Endometrium (tissue), 2 donors: ENCODE data around the gene CRY2.
"Not testable (repeated sequence)": the region's sequence is repeated elsewhere in the genome, so short reads cannot be mapped to it uniquely, and the experiment has no call there.

Source experiments
- FAIRE-seq: peaks from 2 replicates; lab custom pipeline; 2012; peaks lifted over from hg19 to GRCh38; lab: Jason Lieb, UNC
- donor health status: control.
- donor health status: control.

The CRY2 gene

DNA sequence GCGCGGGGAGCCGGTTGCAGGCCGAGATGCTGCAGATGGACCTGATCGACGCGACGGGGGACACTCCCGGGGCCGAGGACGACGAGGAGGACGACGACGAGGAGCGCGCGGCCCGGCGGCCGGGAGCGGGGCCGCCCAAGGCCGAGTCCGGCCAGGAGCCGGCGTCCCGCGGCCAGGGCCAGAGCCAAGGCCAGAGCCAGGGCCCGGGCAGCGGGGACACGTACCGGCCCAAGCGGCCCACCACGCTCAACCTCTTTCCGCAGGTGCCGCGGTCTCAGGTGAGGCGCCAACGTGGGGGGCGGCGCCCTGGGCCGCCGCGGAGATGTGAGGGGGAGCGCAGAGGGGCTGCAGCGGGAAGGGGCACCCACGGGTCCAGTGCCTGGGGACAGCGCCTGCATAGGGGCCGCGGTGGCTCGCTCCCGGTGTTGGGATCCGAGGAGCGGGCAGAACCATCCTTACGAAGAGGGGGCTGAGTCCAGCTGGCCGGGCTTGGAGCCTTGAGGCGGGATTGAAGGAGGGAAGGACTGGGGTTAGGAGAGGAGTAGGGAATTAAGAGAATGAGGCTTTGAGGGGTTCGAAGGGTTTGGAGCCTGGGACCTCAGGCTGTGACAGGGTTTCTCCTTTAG lies 53.0 kb downstream of the CRY2 start:
- not testable (repeated sequence) for FAIRE-seq

DNA sequence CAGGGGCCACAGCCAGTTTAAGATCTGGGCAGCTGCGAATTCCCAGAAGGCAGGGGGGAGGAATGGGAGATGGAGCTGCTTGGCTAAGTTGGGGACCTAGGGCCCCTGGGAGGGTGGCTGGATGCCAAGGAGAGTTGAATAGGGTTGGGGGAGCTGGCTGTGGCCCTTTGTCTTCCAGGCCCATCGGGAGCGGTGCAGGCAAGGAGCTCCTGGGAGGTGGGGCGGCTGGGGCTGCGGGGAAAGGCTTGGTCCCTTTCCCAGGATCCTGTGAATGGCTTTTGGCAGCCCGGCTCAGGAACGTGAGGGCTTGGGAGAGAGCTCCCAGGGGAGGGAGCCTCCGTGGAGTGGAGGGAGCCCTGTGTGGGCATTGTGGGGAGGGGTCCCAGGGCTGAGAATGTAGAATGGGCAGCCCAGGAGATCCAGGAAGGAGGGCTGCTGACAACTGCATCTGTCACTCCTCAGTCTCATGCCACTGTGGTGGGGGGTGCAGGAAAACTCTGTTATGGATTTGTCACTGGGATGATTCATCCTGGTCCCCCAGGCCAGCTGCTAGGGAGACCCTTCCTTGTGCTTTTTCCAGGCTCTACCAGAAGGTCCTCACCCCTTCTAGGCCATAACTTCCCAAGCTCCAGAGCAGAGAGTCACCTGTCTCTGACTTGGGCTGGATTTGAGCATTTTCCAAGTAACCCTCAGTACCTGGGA lies 53.8 kb downstream of the CRY2 start:
- no peak for FAIRE-seq

DNA sequence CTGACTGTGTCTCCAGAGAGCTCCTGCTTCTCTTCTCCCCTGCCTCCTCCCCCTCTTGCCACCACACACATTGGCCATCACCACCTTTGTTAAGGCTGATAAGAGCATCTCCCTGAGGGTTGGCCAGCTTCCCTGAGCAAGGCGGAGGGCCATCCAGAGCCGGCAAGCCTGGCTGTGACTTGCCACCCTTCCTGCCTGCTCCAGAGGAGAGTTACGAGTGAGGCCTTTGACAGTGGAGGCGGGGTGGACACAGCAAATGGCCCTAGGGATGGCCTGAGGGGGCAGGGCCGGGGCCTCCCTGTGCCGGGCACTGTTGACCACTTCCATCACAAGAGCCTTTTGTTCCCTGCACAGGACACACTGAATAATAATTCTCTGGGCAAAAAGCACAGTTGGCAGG lies 54.4 kb downstream of the CRY2 start:
- no peak for FAIRE-seq

DNA sequence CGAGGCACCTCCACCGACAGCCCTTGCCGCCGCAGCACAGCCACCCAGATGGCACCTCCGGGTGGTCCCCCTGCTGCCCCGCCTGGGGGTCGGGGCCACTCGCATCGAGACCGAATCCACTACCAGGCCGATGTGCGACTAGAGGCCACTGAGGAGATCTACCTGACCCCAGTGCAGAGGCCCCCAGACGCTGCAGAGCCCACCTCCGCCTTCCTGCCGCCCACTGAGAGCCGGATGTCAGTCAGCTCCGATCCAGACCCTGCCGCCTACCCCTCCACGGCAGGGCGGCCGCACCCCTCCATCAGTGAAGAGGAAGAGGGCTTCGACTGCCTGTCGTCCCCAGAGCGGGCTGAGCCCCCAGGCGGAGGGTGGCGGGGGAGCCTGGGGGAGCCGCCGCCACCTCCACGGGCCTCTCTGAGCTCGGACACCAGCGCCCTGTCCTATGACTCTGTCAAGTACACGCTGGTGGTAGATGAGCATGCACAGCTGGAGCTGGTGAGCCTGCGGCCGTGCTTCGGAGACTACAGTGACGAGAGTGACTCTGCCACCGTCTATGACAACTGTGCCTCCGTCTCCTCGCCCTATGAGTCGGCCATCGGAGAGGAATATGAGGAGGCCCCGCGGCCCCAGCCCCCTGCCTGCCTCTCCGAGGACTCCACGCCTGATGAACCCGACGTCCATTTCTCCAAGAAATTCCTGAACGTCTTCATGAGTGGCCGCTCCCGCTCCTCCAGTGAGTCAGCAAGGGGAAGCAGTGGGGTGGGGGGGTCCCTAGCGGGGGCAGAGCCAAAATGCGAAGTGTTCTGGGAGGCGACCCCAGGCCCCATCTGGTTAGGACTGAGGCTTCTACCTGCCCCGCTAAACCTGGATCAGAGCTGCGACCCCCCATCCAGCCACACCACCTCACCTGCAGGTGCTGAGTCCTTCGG lies 55.4 kb downstream of the CRY2 start:
- FAIRE-seq: no peak

DNA sequence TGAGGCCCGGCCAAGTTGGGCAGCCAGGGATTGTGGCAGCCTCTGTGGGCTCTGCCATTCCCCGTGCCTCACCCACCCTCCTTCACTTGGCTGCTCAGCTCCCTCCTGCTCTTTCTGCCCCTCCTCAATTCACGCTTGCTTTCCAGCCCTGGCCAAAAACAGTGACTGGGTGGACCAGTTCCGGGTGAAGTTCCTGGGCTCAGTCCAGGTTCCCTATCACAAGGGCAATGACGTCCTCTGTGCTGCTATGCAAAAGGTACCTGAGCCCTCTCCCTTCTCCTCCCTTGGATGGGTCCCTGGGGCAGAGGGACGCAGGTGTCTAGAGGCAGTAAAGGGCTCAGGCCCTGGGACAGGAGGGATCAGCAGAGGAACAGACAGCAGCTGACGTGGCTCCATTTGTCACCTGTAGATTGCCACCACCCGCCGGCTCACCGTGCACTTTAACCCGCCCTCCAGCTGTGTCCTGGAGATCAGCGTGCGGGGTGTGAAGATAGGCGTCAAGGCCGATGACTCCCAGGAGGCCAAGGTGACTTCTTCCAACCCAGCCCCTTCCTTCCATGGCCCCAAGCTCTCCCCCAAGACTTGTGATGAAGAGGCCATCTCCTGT lies 57.1 kb downstream of the CRY2 start:
- no peak for FAIRE-seq

DNA sequence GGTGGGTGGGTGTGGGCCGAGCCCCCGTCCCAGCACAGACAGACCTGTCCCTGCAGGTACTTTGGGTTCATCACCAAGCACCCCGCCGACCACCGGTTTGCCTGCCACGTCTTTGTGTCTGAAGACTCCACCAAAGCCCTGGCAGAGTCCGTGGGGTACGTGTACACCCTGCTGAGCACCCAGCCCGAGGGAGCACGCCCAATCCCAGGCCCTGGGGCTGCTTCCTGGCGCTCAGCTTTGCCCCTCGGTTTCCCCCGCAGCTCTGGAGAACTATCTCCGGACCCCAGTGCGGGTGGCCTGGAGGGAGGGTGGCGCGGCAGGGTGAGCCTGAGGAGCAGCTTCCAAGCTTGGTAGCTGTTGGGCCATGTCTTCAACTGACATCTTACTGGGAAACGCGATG lies 57.8 kb downstream of the CRY2 start:
- no peak for FAIRE-seq

DNA sequence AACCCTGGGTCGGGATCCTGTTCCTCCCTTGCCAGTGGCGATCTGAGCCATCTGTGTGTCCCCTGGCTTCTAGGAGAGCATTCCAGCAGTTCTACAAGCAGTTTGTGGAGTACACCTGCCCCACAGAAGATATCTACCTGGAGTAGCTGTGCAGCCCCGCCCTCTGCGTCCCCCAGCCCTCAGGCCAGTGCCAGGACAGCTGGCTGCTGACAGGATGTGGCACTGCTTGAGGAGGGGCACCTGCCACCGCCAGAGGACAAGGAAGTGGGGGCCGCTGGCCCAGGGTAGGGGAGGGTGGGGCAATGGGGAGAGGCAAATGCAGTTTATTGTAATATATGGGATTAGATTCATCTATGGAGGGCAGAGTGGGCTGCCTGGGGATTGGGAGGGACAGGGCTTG lies 58.3 kb downstream of the CRY2 start:
- not testable (repeated sequence) for FAIRE-seq

DNA sequence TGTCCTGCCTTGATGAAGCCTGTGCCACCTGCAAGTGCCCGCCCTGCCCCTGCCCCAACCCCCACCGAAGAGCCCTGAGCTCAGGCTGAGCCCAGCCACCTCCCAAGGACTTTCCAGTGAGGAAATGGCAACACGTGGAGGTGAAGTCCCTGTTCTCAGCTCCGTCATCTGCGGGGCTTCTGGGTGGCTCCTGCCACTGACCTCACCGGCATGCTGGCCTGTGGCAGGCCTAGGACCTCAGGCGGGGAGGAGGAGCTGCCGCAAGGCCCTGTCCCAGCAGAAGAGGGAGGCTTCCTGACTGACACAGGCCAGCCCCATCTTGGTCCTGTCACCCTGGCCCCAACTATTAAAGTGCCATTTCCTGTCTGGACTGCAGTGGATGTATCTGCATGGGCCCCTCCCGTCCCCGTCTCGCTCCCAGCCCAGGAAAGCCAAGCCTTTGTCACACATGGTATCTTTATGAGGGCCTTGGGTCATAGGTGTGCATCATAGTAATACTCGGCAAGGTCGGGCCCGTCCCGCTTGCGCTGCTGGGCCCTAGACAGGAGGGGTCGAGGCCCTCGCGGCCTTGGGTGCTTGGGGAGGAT lies 58.9 kb downstream of the CRY2 start:
- FAIRE-seq: no peak

DNA sequence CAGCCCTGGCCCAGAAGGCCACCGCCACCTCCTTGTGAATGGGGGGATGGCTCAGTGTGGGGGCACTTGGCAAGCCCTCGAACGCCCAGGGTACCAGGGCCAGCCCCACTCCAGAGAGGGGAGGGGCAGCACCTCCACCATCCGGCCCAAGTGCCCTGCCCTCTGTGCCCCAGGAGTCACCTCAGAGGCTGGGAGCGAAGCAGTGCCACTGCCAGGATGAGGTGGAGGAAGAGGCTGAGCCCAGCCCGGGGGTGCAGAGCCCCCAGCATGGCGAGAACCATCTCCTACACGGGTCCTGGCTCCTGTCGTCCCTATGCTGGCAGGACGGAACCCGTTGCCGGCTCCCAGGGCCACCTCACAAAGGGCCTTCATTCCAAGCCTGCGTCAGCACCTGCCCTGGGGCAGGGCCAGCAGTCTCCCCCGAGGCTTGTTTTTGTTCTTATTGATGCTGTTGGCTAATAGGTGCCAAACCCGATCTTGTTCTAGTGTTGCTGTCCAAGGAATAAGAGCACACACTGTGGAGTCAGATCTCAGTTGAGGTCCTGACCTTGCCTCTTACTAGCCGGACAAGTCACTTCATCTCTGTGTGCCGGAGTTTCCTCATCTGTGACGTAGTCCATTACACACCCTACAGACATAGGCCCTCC lies 59.8 kb downstream of the CRY2 start, which contains the start of gene FREY1:
Gene FREY1 (minus strand): TSS at position 307 of the 647 bp plus-strand sequence. CDS start 26 bp downstream, at position 281.
- no peak for FAIRE-seq

DNA sequence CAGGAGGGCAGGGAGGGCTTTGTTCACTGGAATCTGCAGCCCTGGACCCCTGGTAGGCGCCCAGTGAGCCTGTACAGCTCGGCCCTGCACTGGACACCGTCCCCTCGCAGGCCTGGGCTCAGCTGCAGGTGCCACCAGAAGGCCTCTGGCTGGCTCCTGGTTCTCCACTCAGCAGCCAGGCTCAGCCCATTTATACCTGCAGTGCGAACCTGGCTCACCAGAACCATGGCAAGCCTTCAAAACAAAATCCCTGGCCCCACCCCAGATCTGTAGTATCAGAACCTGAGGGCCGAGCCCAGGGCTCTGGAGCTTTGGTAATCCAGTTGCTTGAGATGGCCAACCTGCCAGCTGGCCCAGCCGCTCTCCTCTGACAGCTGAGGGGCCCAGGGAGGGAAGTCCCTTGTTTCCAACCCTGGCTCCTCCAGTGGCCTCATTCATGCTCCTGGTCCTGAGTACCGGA lies 60.7 kb downstream of the CRY2 start:
- FAIRE-seq: no peak

DNA sequence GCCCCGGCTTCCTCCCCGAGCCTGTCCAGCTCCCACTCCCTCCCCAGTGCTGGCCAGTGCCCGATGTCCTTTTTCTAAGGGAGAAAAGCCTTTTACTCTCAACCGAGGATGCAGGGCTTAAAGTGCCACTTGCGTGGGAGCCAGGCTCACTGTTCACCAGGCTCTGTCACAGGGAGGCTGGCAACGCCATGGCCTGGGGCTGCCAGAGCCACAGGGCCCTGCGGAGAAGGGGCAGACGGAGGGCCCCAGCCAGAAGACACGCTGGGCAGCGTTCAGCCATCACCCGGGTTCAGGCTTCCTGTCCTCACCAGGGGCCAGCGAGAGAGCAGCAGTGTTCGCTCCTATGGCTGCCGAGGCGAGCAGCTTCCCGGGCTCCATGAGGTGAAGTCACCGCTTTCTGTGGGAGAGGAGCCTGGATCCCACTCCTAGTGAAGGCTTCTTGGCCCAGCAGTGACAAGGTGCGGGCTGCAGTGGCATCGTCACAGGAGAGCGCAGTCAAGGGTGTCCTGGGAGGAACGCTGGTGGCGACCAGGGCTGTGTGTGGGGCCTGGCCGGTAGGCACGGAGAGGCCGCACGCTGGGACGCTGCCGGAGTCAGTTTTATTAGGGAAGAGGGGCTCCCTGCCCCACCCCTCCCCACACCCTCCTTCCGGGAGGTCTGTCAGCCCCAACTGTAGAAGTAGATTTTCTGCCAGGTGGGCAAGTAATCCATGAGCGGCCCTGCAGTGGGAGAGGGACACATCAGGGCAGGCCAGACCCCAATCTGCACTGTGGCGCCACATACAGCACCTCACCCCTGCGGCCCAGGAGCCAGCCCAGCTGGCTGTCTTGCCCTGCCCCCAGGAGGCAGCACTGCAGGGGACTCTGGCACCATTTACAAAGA lies 62.6 kb downstream of the CRY2 start:
- no peak for FAIRE-seq

DNA sequence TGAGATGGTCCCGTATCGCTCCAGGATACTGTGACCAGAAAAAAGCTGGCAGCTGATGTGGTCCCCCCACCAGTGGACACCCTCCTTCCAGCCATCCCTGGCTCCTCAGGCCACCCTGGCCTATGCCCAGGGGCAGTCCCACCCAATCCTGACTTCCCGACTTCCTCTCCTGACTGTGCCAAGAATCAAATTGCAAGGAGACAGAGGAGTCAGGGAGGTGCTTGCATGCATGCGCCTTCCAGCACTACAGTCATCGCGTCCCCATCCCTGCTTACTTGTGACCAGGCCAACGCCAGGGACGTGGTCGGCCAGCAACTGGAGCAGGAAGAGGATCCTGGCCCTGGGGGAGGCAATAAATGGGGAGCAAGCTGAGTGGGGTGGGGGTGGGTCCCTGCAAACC lies 63.3 kb downstream of the CRY2 start:
- FAIRE-seq: no peak

DNA sequence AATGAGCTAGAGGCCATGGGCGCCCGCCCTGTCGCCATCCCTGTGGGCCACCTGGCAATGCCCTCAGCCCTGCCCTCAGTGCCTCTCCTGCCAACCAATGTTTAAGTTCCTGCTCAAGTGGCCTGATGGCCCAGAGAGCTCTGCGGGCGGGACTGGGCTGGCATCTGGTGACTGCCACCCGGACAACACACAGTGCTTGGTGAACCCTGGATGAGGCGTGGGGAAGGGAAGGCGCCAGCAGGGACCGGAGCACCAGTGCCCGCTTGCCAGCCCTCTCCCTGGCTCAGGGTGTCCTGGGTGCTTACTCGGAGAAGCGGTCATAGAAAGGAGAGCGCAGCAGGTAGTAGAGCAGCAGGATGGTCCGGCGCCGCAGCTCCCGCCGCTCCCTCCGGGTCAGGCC lies 66.2 kb downstream of the CRY2 start:
- no peak for FAIRE-seq

DNA sequence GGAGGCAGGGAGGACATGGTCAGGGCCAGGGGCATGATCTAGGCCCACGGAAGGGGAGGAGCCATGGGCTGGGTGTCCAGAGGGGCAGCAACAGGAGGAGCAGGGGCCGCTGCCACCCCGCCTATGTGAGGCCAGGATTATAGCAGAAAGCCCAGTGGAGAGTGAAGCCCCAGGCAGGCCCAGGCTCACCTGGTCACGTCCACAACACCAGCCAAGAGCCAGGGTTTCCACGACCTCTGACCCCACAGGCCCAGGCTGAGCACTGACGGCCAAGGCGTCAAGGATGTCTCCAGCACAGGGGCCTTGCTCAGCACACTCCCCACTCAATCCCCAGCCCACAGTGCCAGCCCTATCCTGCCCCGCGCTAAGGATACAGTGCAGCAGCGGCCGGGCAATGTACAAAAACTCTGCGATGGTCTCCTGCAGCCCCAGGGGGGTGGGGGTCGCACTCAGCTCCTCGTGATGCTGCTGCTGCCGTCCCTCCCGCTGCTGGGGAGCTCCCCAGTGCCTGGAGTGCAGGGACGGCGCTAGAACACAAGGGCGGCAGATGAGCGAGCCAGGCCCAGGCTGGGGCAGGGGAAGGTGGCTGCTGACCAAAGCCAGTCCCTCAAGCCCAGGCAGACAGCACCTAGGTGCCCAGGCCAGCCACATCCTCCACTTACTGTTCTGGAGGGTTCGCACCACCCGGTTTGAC lies 66.8 kb downstream of the CRY2 start:
- no peak for FAIRE-seq

DNA sequence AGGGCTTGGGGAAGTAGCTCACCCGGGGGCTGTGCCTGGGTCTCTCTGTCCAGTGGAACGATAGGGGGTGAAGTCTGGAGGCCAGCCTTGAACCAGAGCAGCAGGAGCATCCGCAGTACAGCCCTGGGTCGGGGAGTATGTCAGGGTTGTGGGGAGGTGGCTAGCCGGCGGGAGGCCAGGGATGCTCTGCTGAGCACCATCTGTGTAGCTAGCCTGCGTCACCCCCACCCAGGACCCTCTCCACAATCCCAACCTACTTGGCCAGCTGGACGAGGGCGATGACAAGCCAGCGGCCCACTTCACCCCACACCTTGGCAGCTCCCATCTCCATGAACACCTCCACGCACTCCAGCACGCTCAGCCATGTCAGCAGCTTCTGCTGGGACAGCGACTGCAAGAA lies 68.2 kb downstream of the CRY2 start:
- no peak for FAIRE-seq

DNA sequence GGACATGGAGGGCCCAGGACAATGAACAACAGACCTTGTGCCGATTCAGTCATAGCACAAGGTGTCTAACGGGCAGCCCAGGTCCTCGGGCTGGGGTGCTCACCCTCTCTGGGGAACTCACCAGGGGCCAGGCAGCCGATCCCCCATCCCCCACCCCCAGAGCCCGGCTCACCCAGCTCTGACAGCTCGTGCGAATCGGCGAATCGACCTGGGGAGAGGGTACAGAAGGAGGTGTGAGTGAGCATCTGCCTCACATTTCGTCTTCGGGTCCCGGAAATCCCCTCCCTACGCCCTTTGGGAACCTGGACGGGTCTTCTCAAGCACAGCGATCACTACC lies 70.0 kb downstream of the CRY2 start:
- no peak for FAIRE-seq

DNA sequence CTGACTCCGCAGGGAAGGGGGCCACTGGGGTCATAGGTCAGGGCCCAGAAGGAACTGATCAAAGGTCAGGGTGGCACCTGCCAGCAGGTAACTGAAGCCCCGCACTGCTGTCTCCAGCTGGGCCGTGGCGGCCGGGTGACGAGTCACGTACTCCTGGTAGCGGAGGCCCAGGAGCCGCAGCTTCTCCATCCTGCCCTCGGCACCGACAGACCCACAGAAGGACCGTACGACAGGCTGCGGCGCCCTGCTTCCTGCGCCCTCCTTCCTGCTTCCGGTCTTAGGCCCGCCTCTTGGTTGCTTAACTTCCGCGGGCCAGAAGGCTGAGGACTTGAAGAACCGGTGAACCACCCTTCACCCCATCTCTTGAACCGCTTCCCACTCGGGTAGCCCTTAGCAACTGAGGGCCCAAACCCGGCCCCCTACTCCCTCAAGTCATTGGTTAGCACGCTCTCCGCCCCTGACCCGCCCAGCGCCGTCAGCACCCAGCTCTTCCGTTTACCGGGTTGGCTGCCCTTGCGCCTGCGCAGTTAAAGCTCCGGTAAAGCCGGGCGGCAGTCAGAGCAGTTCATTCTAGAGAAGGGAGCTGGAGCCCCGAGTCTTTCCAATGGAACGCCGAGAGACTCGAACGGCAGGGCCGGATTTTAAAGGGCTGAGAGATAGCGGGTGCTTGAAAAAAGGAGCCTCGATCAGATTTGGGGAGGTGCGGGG lies 70.5 kb downstream of the CRY2 start, which contains the start of gene PEX16:
Gene PEX16 (minus strand): TSS at position 255 of the 708 bp plus-strand sequence. CDS start 66 bp downstream, at position 189.
- peak; percentile 88 for FAIRE-seq

DNA sequence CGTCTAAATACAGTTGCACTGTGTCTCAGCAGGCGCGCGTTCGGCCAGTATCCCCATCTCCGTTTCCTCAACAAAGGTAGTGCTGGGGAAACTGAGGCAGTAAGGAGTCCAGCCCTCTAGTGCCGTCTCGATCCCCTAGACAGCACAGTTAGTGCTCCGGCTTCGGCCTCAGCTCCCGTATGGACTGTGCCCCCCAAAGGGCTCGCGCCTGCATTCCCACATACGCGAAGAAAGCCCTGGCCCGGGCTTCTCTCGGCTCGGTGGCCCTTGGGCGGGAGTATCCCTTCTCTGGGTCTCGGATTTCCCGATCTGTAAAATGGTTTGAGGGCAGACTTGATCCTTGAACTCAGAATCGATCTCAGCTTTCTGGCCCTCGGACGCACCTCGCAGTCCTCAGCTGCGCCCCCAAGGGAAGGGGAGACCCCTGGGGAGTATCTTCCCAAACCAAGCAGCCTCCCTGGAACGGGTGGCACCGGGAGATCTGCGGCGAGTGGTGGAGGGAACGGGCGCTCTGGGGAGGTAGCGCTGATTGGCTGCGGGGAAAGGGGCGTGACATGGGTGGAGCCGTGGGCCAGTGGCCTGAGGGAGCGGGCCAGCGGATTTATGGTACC lies 71.2 kb downstream of the CRY2 start:
- FAIRE-seq: no peak
